NCI-H2196 (cell line): Measurements from ENCODE around the gene LMO2.
"Not testable (repeated sequence)": the region's sequence is repeated elsewhere in the genome, so short reads cannot be mapped to it uniquely, and the experiment has no call there.

Source experiments
- DNase-seq: peaks from one replicate; lab custom pipeline; 2025; ENCODE audit not compliant: unreplicated experiment; lab: John Stamatoyannopoulos, UW

The LMO2 gene

GRCh38 chr11:33828604-33829429 is 63.1 kb downstream of the LMO2 start:
- no peak for DNase-seq

DNA sequence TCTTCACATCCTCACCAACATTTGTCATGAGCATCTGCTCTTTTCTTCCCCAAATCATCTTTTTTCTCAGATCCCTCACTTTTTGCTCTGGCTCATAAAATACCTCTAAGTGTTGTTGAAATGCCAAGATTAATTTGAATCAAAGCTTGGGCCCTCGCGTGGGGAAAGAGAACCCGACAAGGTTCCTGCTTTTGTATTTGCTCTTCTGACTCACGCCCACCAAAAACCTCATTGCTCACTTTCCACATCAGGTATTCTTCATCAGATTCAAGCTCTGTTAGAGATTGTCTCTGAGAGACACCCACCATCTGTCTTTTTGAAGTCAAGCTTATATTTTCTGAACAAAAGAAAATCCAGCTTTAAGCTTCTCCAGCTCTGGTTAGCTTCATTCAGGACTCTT is 64.7 kb downstream of the LMO2 start:
- DNase-seq = no peak

GRCh38 chr11:33825854-33826560 is 65.9 kb downstream of the LMO2 start:
- DNase-seq = no peak

- DNase-seq = not testable (repeated sequence)
Measured at GRCh38 chr11:33822981-33823380, 68.9 kb downstream of the LMO2 start.

DNA sequence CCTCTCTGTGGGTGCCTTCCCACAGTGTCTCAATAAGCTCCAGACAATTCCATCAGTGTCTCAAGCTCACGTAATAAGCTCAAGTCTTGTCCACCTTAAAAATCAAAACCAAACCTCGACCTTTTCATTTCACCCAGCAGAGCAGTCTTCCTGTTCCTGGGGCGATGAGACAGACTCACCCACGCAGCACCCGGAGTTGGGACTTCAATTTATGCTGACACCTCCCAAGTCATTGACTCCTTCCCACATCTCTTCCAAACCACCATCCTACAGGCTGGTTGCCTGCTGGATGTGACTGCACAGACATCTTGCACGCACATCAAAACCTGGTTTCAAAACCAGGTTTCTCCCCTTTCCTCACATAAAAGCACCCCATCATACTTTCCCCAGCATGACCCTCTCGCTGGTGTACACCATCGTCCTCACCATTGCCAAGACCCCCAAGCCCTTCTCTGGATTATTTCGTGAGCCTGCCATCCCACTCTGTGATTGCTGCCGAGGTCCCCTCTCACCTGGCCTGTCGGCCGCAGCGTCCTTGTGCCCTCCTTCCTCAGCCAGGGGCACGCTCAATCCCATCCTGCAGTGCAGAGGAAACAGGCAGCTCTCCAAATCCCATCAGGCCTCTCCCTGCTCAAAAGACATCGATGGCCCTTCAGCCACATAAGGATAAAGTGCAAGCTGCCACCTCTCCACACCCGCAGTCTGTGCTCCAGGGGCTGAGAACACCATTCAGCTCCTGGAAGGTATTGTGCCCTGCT is 72.4 kb downstream of the LMO2 start:
- DNase-seq = no peak
